Amniotic stem cell (primary cell): ENCODE measurements around the gene AASS.
A peak's percentile ranks its signal among the peaks of the same experiment; 100 is the strongest.
"Not testable (repeated sequence)": the region's sequence is repeated elsewhere in the genome, so short reads cannot be mapped to it uniquely, and the experiment has no call there.

Experiments used
- DNase-seq: peaks from one replicate; lab custom pipeline; 2025; lab: John Stamatoyannopoulos, UW

The AASS gene

GRCh38 chr7:122143751-122144711 is at the start of gene AASS:
Gene AASS (minus strand): TSS chr7:122144249. CDS start chr7:122133726, 10,523 bp downstream.
- peak; percentile 95 for DNase-seq

- no peak for DNase-seq
Measured at GRCh38 chr7:122188785-122189184, 44.7 kb upstream of the AASS start.

GRCh38 chr7:122183106-122183505 is 39.1 kb upstream of the AASS start:
- no peak for DNase-seq

- DNase-seq = no peak
Measured at GRCh38 chr7:122182081-122182480, 38.0 kb upstream of the AASS start.

GRCh38 chr7:122172144-122172543 is 28.1 kb upstream of the AASS start:
- not testable (repeated sequence) for DNase-seq

GRCh38 chr7:122166740-122167139 is 22.7 kb upstream of the AASS start:
- no peak for DNase-seq

- DNase-seq = no peak
Measured at GRCh38 chr7:122166275-122166674, 22.2 kb upstream of the AASS start.

- no peak for DNase-seq
Measured at GRCh38 chr7:122161628-122162027, 17.6 kb upstream of the AASS start.

- DNase-seq = no peak
Measured at GRCh38 chr7:122155566-122155965, 11.5 kb upstream of the AASS start.

GRCh38 chr7:122148878-122149277 is 4.8 kb upstream of the AASS start:
- DNase-seq = no peak

GRCh38 chr7:122148081-122148480 is 4.0 kb upstream of the AASS start:
- no peak for DNase-seq

- no peak for DNase-seq
Measured at GRCh38 chr7:122145937-122146645, 2.0 kb upstream of the AASS start.

- DNase-seq = no peak
Measured at GRCh38 chr7:122143376-122143750, 686 bp downstream of the AASS start.

GRCh38 chr7:122140918-122141317 is 3.1 kb downstream of the AASS start:
- no peak for DNase-seq

GRCh38 chr7:122137251-122138077 is 6.6 kb downstream of the AASS start:
- no peak for DNase-seq

- DNase-seq = no peak
Measured at GRCh38 chr7:122136639-122137245, 7.3 kb downstream of the AASS start.

- DNase-seq = no peak
Measured at GRCh38 chr7:122136078-122136477, 8.0 kb downstream of the AASS start.

GRCh38 chr7:122135275-122135674 is 8.8 kb downstream of the AASS start:
- DNase-seq = no peak

- DNase-seq = not testable (repeated sequence)
Measured at GRCh38 chr7:122134793-122135192, 9.3 kb downstream of the AASS start.

GRCh38 chr7:122133477-122133876 is 10.6 kb downstream of the AASS start:
- DNase-seq = no peak

GRCh38 chr7:122132341-122132740 is 11.7 kb downstream of the AASS start:
- no peak for DNase-seq

GRCh38 chr7:122123746-122124145 is 20.3 kb downstream of the AASS start:
- no peak for DNase-seq
